Measurements from ENCODE around the gene MAPK8IP2. TPM values are rescaled to one million over a fixed set of nuclear protein-coding genes. Genes with fewer than 3 reads are reported as not detected.
"Not testable (repeated sequence)": the region's sequence is repeated elsewhere in the genome, so short reads cannot be mapped to it uniquely, and the experiment has no call there.

MAPK8IP2 gene
- total RNA-seq, 1 donor from 2014 or later: 7.7 TPM

DNA sequence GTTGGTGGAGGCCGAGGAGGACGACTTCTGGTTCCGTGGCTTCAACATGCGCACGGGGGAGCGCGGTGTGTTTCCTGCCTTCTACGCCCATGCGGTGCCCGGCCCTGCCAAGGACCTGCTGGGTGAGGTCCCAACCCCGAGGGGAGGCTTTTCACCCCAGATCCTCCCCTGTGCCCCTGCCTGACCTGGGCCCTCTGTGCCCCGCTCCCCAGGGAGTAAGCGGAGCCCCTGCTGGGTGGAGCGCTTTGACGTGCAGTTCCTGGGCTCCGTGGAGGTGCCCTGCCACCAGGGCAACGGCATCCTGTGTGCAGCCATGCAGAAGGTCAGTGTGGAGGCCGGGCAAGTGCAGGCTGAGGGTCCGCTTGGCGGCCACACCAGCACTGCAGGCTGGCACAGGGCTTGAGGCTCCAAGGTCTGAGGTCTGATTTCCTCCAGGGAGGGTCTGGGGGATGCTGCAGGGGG, 5.1 kb downstream of the MAPK8IP2 start:
- TF ChIP-seq, protein P1, sequence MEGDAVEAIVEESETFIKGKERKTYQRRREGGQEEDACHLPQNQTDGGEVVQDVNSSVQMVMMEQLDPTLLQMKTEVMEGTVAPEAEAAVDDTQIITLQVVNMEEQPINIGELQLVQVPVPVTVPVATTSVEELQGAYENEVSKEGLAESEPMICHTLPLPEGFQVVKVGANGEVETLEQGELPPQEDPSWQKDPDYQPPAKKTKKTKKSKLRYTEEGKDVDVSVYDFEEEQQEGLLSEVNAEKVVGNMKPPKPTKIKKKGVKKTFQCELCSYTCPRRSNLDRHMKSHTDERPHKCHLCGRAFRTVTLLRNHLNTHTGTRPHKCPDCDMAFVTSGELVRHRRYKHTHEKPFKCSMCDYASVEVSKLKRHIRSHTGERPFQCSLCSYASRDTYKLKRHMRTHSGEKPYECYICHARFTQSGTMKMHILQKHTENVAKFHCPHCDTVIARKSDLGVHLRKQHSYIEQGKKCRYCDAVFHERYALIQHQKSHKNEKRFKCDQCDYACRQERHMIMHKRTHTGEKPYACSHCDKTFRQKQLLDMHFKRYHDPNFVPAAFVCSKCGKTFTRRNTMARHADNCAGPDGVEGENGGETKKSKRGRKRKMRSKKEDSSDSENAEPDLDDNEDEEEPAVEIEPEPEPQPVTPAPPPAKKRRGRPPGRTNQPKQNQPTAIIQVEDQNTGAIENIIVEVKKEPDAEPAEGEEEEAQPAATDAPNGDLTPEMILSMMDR (IDR thresholded peaks at IDR 0.05; ENCODE audit: unreplicated experiment): no peak
- Mint-ChIP-seq H3K4me3 (ENCODE audit: low read depth) (no peak overlapping the region), H3K27me3 (peaks cover 51% of the 10 kb centered on the region), H3K4me1 (ENCODE audit: low read depth) (peaks cover 1% of the 10 kb centered on the region), H3K36me3 (ENCODE audit: insufficient read depth) (no peaks in the 10 kb centered on the region), H3K9me3 (ENCODE audit: low read depth) (no peaks in the 10 kb centered on the region), H3K27ac (no peak overlapping the region)
- no peak for DNase-seq (ENCODE audit: low spot score, unreplicated experiment)

DNA sequence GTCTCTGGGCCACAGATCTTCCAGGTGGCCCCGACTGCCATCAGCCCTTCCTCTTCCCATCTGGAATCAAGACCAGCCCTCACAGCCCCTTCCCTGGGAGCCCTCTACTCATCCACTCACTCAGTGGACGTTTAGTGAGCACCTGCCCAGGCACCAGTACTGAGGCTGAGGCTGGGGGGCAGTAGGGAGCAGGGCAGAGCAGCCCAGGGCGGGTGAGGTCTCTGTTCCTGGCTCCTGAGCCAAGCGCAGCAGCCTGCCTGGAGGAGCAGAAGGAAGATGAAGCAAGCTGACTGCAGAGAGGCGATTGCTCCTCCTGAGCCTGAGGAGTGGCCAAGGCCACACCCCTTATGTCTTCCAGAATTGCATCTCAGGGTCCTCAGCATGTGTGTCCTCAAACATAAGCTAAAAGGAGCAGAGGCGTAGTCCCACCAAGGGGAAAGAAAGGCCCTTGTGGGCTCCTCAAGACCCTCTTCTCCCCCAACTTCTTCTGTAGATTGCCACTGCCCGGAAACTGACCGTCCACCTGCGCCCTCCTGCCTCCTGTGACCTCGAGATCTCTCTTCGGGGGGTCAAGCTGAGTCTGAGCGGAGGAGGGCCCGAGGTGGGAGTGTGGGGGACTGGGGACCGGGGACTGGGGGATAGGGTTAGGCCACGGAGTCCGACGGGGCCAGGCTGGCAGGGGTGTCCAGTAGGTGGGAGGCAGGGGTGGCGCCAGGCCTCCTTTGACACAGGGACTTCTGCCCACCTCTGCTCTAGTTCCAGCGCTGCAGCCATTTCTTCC, 5.8 kb downstream of the MAPK8IP2 start:
- no peak overlapping the region for H3K4me3 Mint-ChIP-seq (ENCODE audit: low read depth)

DNA sequence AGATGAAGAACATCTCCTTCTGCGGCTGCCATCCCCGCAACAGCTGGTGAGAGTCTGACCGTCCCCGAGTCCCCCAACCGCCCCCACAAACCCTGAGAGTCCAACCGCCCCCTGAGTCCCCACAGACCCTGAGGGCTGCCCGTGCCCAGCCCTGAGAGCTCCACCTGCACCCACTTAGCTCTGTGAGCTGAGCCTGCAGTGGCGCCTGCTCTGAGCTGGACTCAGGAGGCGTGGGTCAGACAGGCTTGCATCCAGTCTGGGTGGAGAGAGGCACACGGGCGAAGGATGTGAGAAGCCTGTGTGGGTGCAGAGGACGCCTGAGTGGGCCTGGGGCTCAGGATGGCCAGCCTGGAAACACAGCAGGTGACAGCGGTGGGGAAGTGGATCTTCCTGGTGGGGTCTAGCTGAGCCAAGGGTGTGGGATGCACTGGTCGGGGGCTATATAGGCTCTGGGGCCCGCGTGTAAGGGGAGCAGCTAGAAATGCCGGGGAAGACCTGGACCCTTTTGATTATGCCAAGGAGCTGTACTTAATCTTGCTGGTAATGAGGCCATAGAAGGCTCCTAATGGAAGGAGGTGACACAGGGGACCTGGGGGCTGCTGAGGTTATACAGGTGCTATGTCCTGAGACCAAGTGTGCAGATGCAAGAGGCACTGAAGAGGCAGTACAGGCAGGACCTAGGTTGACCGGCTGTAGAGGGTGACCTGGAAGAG, 6.5 kb downstream of the MAPK8IP2 start:
- TF ChIP-seq, protein P1 (IDR thresholded peaks at IDR 0.05; ENCODE audit: unreplicated experiment): no peak
- Mint-ChIP-seq H3K27ac (no peak overlapping the region), H3K9me3 (ENCODE audit: low read depth) (no peaks in the 10 kb centered on the region), H3K36me3 (ENCODE audit: insufficient read depth) (no peaks in the 10 kb centered on the region), H3K27me3 (peaks cover 53% of the 10 kb centered on the region), H3K4me1 (ENCODE audit: low read depth) (no peaks in the 10 kb centered on the region), H3K4me3 (ENCODE audit: low read depth) (no peak overlapping the region)
- no peak for DNase-seq (ENCODE audit: low spot score, unreplicated experiment)

More for the DNA sequence above, 5.8 kb downstream of the MAPK8IP2 start:
- no peaks in the 10 kb centered on the region for H3K9me3 Mint-ChIP-seq (ENCODE audit: low read depth)
- H3K27ac Mint-ChIP-seq: no peak overlapping the region
- no peaks in the 10 kb centered on the region for H3K36me3 Mint-ChIP-seq (ENCODE audit: insufficient read depth)
- H3K27me3 Mint-ChIP-seq: peaks cover 54% of the 10 kb centered on the region
- DNase-seq (ENCODE audit: low spot score, unreplicated experiment): no peak
- TF ChIP-seq, protein P1 (IDR thresholded peaks at IDR 0.05; ENCODE audit: unreplicated experiment): no peak
- H3K4me1 Mint-ChIP-seq (ENCODE audit: low read depth): peaks cover 1% of the 10 kb centered on the region

DNA sequence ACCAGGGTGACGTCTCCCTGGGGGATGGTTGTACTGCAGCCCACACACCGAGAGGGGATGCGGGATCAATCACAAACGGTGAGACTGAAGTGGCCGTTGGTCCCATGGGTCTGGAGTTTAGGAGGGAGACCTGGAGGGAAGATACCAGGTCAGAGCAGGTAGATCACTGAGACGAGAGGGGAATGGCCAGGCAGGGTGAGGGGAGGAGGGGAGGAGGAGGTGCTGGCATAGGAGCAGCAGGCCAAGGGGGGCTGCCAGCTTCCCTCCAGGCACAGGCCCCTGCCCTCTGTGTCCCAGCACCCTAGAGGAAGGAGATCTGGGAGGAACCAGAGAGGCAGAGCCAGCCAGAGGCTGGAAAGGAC, 7.0 kb downstream of the MAPK8IP2 start:
- DNase-seq (ENCODE audit: low spot score, unreplicated experiment): no peak
- H3K27ac Mint-ChIP-seq: no peak overlapping the region
- TF ChIP-seq, protein P1 (IDR thresholded peaks at IDR 0.05; ENCODE audit: unreplicated experiment): no peak
- H3K4me3 Mint-ChIP-seq (ENCODE audit: low read depth): no peak overlapping the region
- no peaks in the 10 kb centered on the region for H3K4me1 Mint-ChIP-seq (ENCODE audit: low read depth)
- H3K9me3 Mint-ChIP-seq (ENCODE audit: low read depth): no peaks in the 10 kb centered on the region
- peaks cover 53% of the 10 kb centered on the region for H3K27me3 Mint-ChIP-seq
- H3K36me3 Mint-ChIP-seq (ENCODE audit: insufficient read depth): no peaks in the 10 kb centered on the region

DNA sequence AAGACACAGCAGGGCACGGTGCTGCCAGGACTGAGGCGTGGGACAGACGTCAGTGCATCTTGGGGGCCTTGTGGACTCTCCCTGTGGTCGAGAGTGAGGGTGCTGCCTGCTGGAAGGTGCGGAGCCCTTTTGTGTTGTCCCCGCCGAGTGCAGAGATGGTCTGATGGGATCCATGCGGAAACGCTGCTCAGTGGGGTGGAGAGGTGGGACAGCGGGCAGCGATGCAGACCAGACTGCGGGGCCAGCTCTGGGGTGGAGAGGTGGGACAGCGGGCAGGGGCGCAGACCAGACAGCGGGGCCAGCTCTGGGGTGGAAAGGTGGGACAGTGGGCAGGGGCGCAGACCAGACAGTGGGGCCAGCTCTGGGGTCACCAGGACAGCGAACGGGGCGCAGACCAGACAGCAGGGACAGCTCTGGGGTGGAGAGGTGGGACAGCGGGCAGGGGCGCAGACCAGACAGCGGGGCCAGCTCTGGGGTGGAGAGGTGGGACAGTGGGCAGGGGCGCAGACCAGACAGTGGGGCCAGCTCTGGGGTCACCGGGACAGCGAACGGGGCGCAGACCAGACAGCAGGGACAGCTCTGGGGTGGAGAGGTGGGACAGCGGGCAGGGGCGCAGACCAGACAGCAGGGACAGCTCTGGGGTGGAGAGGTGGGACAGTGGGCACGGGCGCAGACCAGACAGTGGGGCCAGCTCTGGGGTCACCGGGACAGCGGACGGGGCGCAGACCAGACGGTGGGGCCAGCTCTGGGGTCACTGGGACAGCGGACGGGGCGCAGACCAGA, 7.7 kb downstream of the MAPK8IP2 start:
- H3K4me3 Mint-ChIP-seq (ENCODE audit: low read depth); DNase-seq (ENCODE audit: low spot score, unreplicated experiment); H3K9me3 Mint-ChIP-seq (ENCODE audit: low read depth); H3K36me3 Mint-ChIP-seq (ENCODE audit: insufficient read depth); H3K4me1 Mint-ChIP-seq (ENCODE audit: low read depth); H3K27ac Mint-ChIP-seq: not testable (repeated sequence)
- peaks cover 52% of the 10 kb centered on the region for H3K27me3 Mint-ChIP-seq

Data from progenitor cell of endocrine pancreas (in vitro differentiated cells).